GM12865 (cell line): ENCODE data around the gene TTC39C.
"Not testable (repeated sequence)": the region's sequence is repeated elsewhere in the genome, so short reads cannot be mapped to it uniquely, and the experiment has no call there.

Experiments
- DNase-seq: peaks from one replicate; pipeline ENCODE4 v3.0.0; 2010; ENCODE audit warnings: low read depth
- H3K4me3 ChIP-seq: 2 replicates; pipeline ENCODE4 v1.5.1; 2011; ENCODE audit warnings: mild to moderate bottlenecking, low read depth, low read length, control low read depth
- TF ChIP-seq, protein P1 (sequence below): IDR thresholded peaks from 2 replicates; pipeline ENCODE4 v1.5.1; 2011; ENCODE audit warnings: low read length, control low read depth, low read depth, inconsistent platforms; ENCODE audit not compliant: insufficient read depth; ENCODE audit errors: missing control alignments

The TTC39C gene

DNA sequence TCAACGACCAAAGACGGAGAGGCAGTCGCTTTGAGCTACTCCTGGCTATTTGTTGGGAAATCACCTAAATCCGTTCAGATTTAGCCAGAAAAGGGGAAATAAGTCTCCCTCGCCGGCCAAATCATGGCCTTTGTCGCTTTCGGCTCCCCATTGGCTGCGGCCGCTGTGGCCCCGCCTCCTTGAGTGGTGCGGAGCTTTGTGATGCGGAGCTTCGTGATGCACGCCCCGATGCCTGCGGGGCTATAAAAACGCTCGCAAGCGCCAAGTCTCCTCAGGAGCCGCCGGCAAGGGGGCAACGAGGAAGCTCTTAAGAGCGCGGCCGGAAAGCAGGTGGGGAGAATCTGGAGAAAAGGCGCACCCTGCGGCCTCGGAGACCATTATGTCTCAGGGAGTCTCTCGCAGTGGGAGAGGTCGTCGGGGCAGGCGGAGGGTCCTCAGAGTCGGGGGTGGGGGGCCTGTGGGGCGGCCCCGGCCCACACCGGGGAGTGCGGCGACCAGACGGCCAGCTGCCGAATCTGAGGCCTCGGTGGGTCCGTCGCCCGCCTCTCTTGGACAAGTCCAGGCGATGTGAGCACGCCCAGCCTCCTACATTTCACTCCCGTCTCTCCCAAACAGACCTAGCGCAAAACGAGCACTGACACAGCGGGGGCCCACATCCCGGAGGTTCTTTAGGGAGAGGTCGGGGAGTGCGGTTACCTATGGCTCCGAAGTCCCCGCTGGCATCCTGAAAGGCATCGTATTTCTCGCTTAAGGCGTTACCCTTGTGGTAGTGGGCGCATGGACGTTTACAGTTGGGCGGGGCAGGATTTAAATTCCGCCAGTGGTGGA, 124.4 kb downstream of the TTC39C start, which contains the start of gene CABYR:
Gene CABYR, plus strand, starts transcription at position 274 of the 828 bp plus-strand sequence. CDS start 4,053 bp downstream, outside the sequence.
- peak; percentile 65 for DNase-seq
- TF ChIP-seq, protein P1, sequence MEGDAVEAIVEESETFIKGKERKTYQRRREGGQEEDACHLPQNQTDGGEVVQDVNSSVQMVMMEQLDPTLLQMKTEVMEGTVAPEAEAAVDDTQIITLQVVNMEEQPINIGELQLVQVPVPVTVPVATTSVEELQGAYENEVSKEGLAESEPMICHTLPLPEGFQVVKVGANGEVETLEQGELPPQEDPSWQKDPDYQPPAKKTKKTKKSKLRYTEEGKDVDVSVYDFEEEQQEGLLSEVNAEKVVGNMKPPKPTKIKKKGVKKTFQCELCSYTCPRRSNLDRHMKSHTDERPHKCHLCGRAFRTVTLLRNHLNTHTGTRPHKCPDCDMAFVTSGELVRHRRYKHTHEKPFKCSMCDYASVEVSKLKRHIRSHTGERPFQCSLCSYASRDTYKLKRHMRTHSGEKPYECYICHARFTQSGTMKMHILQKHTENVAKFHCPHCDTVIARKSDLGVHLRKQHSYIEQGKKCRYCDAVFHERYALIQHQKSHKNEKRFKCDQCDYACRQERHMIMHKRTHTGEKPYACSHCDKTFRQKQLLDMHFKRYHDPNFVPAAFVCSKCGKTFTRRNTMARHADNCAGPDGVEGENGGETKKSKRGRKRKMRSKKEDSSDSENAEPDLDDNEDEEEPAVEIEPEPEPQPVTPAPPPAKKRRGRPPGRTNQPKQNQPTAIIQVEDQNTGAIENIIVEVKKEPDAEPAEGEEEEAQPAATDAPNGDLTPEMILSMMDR, result no peak
- H3K4me3 ChIP-seq, result peak within 1 kb of the TSS; percentile 32

DNA sequence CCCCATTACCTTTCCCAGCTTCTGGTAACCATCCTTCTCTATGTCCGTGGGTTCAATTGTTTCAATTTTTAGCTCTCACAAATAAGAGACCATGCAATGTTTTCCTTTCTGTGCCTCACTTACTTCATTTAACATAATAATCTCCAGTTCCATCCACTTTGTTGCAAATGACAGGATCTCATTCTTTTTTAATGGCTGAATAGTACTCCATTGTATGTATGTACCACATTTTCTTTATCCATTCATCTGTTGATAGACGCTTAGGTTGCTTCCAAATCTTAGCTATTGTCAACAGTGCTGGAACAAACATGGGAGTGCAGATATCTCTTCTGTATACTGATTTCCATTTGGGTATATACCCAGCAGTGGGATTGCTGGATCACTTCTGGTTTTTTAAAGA, 126.1 kb downstream of the TTC39C start:
- TF ChIP-seq, protein P1, result no peak
- H3K4me3 ChIP-seq, result no peak overlapping the region
- DNase-seq, result no peak

GRCh38 chr18:24142376-24142775, 127.8 kb downstream of the TTC39C start:
- no peak for DNase-seq
- TF ChIP-seq, protein P1, result no peak
- H3K4me3 ChIP-seq, result no peak overlapping the region

DNA sequence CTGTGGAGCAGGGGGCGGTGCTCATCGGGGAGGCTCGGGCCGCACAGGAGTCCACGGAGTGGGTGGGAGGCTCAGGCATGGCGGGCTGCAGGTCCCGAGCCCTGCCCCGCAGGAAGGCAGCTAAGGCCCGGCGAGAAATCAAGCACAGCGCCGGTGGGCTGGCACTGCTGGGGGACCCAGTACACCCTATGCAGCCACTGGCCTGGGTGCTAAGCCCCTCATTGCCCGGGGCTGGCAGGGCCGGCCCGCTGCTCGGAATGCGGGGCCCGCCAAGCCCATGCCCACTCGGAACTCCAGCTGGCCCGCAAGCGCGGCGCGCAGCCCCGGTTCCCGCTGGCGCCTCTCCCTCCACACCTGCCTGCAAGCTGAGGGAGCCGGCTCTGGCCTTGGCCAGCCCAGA, 135.0 kb downstream of the TTC39C start:
- not testable (repeated sequence) for H3K4me3 ChIP-seq, DNase-seq

- TF ChIP-seq, protein P1, result no peak
- no peak for DNase-seq
- H3K4me3 ChIP-seq, result no peak overlapping the region
Observed at GRCh38 chr18:24153397-24153796, 138.8 kb downstream of the TTC39C start.

GRCh38 chr18:24157855-24158254, 143.3 kb downstream of the TTC39C start:
- TF ChIP-seq, protein P1, result no peak
- no peak for DNase-seq

GRCh38 chr18:24160086-24160485, 145.5 kb downstream of the TTC39C start:
- DNase-seq, result no peak
- H3K4me3 ChIP-seq, result no peak overlapping the region
- TF ChIP-seq, protein P1, result no peak

More at GRCh38 chr18:24157855-24158254, 143.3 kb downstream of the TTC39C start:
- no peak overlapping the region for H3K4me3 ChIP-seq
